Measurements from ENCODE around the gene ZMYND15. TPM values are rescaled to one million over a fixed set of nuclear protein-coding genes. Genes with fewer than 3 reads are reported as not detected.
A peak's percentile ranks its signal among the peaks of the same experiment; 100 is the strongest.
"Not testable (repeated sequence)": the region's sequence is repeated elsewhere in the genome, so short reads cannot be mapped to it uniquely, and the experiment has no call there.

ZMYND15 gene
- total RNA-seq (2014; rRNA removed; shearing (Covaris generic)), result not detected in 2 replicates
- 0.03 TPM in 1 of 2 replicates, not detected in the other for polyA plus RNA-seq (2015; cell fraction: cytosol; rRNA removed)
- polyA plus RNA-seq (2015; cell fraction: nucleus; rRNA removed), result 0.14 TPM in 1 of 2 replicates, not detected in the other

- DNase-seq (ENCODE audit: low read depth), result no peak
These were observed at the start of gene ZMYND15, which contains the start of gene CXCL16 for GRCh38 chr17:4739122-4740024. Gene ZMYND15 (plus strand): TSS chr17:4739833. CDS start chr17:4740549, 716 bp downstream. Gene CXCL16 (minus strand): TSS chr17:4739928. CDS start chr17:4739339, 589 bp downstream.

GRCh38 chr17:4689872-4690271 is 49.8 kb upstream of the ZMYND15 start:
- not testable (repeated sequence) for DNase-seq (ENCODE audit: low read depth)

GRCh38 chr17:4690745-4691144 is 48.9 kb upstream of the ZMYND15 start:
- DNase-seq (ENCODE audit: low read depth), result no peak

GRCh38 chr17:4691686-4692085 is 47.9 kb upstream of the ZMYND15 start:
- no peak for DNase-seq (ENCODE audit: low read depth)

GRCh38 chr17:4693416-4693815 is 46.2 kb upstream of the ZMYND15 start:
- no peak for DNase-seq (ENCODE audit: low read depth)

- no peak for DNase-seq (ENCODE audit: low read depth)
These were observed 43.2 kb upstream of the ZMYND15 start for GRCh38 chr17:4696437-4696805.

- DNase-seq (ENCODE audit: low read depth), result not testable (repeated sequence)
These were observed 40.1 kb upstream of the ZMYND15 start for GRCh38 chr17:4699401-4700056.

GRCh38 chr17:4701116-4701515 is 38.5 kb upstream of the ZMYND15 start:
- DNase-seq (ENCODE audit: low read depth), result no peak

- DNase-seq (ENCODE audit: low read depth), result no peak
These were observed 36.3 kb upstream of the ZMYND15 start for GRCh38 chr17:4703330-4703691.

- DNase-seq (ENCODE audit: low read depth), result not testable (repeated sequence)
These were observed 35.1 kb upstream of the ZMYND15 start for GRCh38 chr17:4704574-4704907.

- no peak for DNase-seq (ENCODE audit: low read depth)
These were observed 34.6 kb upstream of the ZMYND15 start for GRCh38 chr17:4704991-4705390.

GRCh38 chr17:4706121-4706520 is 33.5 kb upstream of the ZMYND15 start:
- peak; percentile 58 for DNase-seq (ENCODE audit: low read depth)

GRCh38 chr17:4708436-4708835 is 31.2 kb upstream of the ZMYND15 start:
- peak; percentile 18 for DNase-seq (ENCODE audit: low read depth)

- peak; percentile 98 for DNase-seq (ENCODE audit: low read depth)
These were observed 29.6 kb upstream of the ZMYND15 start, which contains the start of gene ARRB2 for GRCh38 chr17:4709794-4710692. Gene ARRB2 (plus strand): TSS chr17:4710632. CDS start chr17:4710722, 90 bp downstream.

GRCh38 chr17:4710693-4711634 is 28.7 kb upstream of the ZMYND15 start:
- no peak for DNase-seq (ENCODE audit: low read depth)

GRCh38 chr17:4711661-4712181 is 27.9 kb upstream of the ZMYND15 start:
- DNase-seq (ENCODE audit: low read depth), result no peak

GRCh38 chr17:4712526-4712925 is 27.1 kb upstream of the ZMYND15 start:
- no peak for DNase-seq (ENCODE audit: low read depth)

- not testable (repeated sequence) for DNase-seq (ENCODE audit: low read depth)
These were observed 25.1 kb upstream of the ZMYND15 start for GRCh38 chr17:4714340-4715062.

Data from HT1080 (cell line).